A549 (cell line): ENCODE data around the gene PHYKPL. TPM values are rescaled to one million over a fixed set of nuclear protein-coding genes. Genes with fewer than 3 reads are reported as not detected.

Experiments
- ATAC-seq, 2 experiments: fragments of 200-7000 bp in 1 of 2; fragments of >200 bp in 1 of 2; cut with Nextera tagmentation in 1 of 2; cut with Tn5 transposase in 1 of 2; 3 replicates each; pipeline versions ENCODE4 v1.8.0 to v1.9.1; 2018 to 2020; ENCODE audit warnings: mild to moderate bottlenecking in 1 of 2, moderate library complexity in 1 of 2
- CTCF ChIA-PET: fragments of 300-600 bp; sonication (Branson Sonifier 250); formaldehyde crosslinking; extraction: SDS; loops from one replicate; lab custom pipeline; 2021; ENCODE audit warnings: antibody characterized with exemption, inconsistent platforms; lab: Yijun Ruan, JAX
- POLR2A ChIA-PET: fragments of 350-600 bp; formaldehyde crosslinking; extraction: SDS; loops from one replicate; lab custom pipeline; 2021; ENCODE audit warnings: antibody characterized with exemption, inconsistent platforms; lab: Yijun Ruan, JAX
- DNase-seq, 2 experiments: peaks; one replicate each; pipeline versions ENCODE4 v3.0.0 to v3.0.0-alpha.2; 2011 to 2016; ENCODE audit warnings: low read depth in 1 of 2, low spot score in 1 of 2
- FAIRE-seq: peaks from 2 replicates; lab custom pipeline; 2011; peaks lifted over from hg19 to GRCh38; lab: Jason Lieb, UNC
- H3K27ac ChIP-seq, 2 experiments: fragments of >200 bp; sonication (Bioruptor Twin); formaldehyde crosslinking; 3 replicates each; pipeline ENCODE4 v1.5.1; 2016 to 2017
- H3K4me1 ChIP-seq: fragments of >200 bp; sonication (Bioruptor Twin); formaldehyde crosslinking; 3 replicates; pipeline ENCODE4 v1.6.1; 2016
- H3K4me2 ChIP-seq: fragments of >200 bp; sonication (Bioruptor Twin); formaldehyde crosslinking; 3 replicates; pipeline ENCODE4 v1.6.1; 2016
- H3K4me3 ChIP-seq: fragments of >200 bp; sonication (Bioruptor Twin); formaldehyde crosslinking; 3 replicates; pipeline ENCODE4 v1.5.1; 2016
- H3K9me3 ChIP-seq: fragments of >200 bp; sonication (Bioruptor Twin); formaldehyde crosslinking; 3 replicates; pipeline ENCODE4 v1.6.1; 2016
- BHLHE40 ChIP-seq: IDR thresholded peaks from 2 replicates; pipeline ENCODE4 v1.6.1; 2012; ENCODE audit warnings: low read depth, low read length, inconsistent platforms
- CBX2 ChIP-seq: fragments of 200-600 bp; sonication (generic); IDR thresholded peaks from 2 replicates; pipeline ENCODE4 v1.6.1; 2016; ENCODE audit warnings: low read depth, mild to moderate bottlenecking, borderline replicate concordance
- EHMT2 ChIP-seq: fragments of 200-600 bp; sonication (generic); IDR thresholded peaks from 2 replicates; pipeline ENCODE4 v1.6.1; 2016; ENCODE audit warnings: antibody characterized with exemption, low read depth, mild to moderate bottlenecking, moderate library complexity
- FOSL2 ChIP-seq, 2 experiments: fragments of 450-650 bp in 1 of 2; fragments of >200 bp in 1 of 2; sonication (Bioruptor Twin) in 1 of 2; formaldehyde crosslinking; IDR thresholded peaks; 2 replicates each; pipeline versions ENCODE4 v1.5.0 to v1.6.1; 2016 to 2020; ENCODE audit warnings: mild to moderate bottlenecking in 1 of 2, moderate library complexity in 1 of 2
- JUN ChIP-seq, 2 experiments: fragments of >200 bp; sonication (Bioruptor Twin); formaldehyde crosslinking; IDR thresholded peaks; 2 replicates in 1 of 2; 3 replicates in 1 of 2; pipeline ENCODE4 v1.6.1; 2016 to 2017
- NR3C1 ChIP-seq: fragments of >200 bp; sonication (Bioruptor Twin); formaldehyde crosslinking; IDR thresholded peaks from 3 replicates; pipeline ENCODE4 v1.6.1; 2017
- RAD21 ChIP-seq, 2 experiments: fragments of >200 bp in 1 of 2; sonication (Bioruptor Twin) in 1 of 2; formaldehyde crosslinking in 1 of 2; IDR thresholded peaks in 1 of 2; conservative IDR thresholded peaks in 1 of 2; 2 replicates in 1 of 2; 3 replicates in 1 of 2; pipeline ENCODE4 v1.6.1; 2012 to 2018; ENCODE audit warnings: inconsistent platforms in 1 of 2
- RARB ChIP-seq: fragments of 250-450 bp; sonication (Bioruptor Pico); IDR thresholded peaks from 2 replicates; pipeline ENCODE4 v1.8.0; 2021; ENCODE audit warnings: mild to moderate bottlenecking, moderate library complexity
- TFCP2L1 ChIP-seq: fragments of 250-450 bp; sonication (Bioruptor Pico); IDR thresholded peaks from 2 replicates; pipeline ENCODE4 v1.5.0; 2021; ENCODE audit warnings: mild to moderate bottlenecking
- TP53 ChIP-seq: fragments of 250-450 bp; sonication (Bioruptor Pico); IDR thresholded peaks from 2 replicates; pipeline ENCODE4 v1.5.0; 2021; ENCODE audit warnings: mild to moderate bottlenecking, moderate library complexity
- ZC3H11A ChIP-seq: fragments of 450-650 bp; IDR thresholded peaks from 2 replicates; pipeline ENCODE4 v1.6.1; 2014; ENCODE audit warnings: antibody characterized with exemption, mild to moderate bottlenecking
- WGBS: methylation state at CpG from one replicate; pipeline ENCODE4 v1.1.6; 2017; ENCODE audit errors: missing lambda C conversion rate; 5-methylcytosine and 5-hydroxymethylcytosine counted together
- polyA plus RNA-seq, 4 experiments: library from polyadenylated mRNA; depleted of rRNA in 3 of 4; stranded (reverse); fragments of >200 nt; fragmentation: RNase III in 1 of 4; extraction: RNeasy Plus Mini Kit Qiagen cat#74134 plus additional on column Dnase treatment in 1 of 4; gene quantifications; 2 replicates in 3 of 4; 3 replicates in 1 of 4; pipeline ENCODE4 v1.2.3, GENCODE V29; 2011 to 2017
- TF ChIP-seq, protein P1 (sequence below): fragments of >200 bp; sonication (Bioruptor Twin); formaldehyde crosslinking; IDR thresholded peaks from 2 replicates; pipeline ENCODE4 v1.6.1; 2016
- TF ChIP-seq, protein P2 (sequence below): IDR thresholded peaks from 2 replicates; pipeline ENCODE4 v1.6.1; 2012
- TF ChIP-seq, protein P3 (sequence below): fragments of 250-450 bp; sonication (Bioruptor Pico); IDR thresholded peaks from 2 replicates; pipeline ENCODE4 v1.5.0; 2020; ENCODE audit warnings: low read depth, mild to moderate bottlenecking, moderate library complexity
- TF ChIP-seq, protein P4 (sequence below): fragments of 450-650 bp; IDR thresholded peaks from 2 replicates; pipeline ENCODE4 v1.6.1; 2014; ENCODE audit warnings: antibody characterized with exemption

The PHYKPL gene
- polyA plus RNA-seq, 2 of the 4 experiments (the other 2 are of a cell fraction): 13.0 to 21.9 TPM

DNA sequence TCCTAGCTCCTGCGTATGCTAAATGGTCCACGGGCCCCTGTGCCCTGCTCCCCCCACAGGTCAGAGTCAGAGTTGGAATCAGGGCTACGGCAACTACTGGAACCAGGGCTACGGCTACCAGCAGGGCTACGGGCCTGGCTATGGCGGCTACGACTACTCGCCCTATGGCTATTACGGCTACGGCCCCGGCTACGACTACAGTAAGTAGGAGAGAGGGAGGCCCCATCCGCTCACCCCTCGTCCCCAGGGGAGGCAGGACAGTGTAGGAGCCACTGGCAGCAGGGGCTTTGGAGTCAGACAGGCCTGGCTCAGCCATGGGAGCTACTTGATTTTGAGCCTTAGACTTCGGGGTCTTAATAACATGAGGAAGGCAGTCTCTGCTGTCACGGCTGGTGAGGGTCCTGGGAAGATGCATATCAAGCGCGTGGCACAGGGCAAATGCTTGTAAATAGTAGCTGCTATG lies 22.5 kb downstream of the PHYKPL start:
- WGBS: 95% methylated on average over 14 of the region's 18 CpGs
- no peak overlapping the region for H3K27ac ChIP-seq
- TF ChIP-seq CBX2 (no peak), TFCP2L1 (CRISPR knock-in tag) (no peak), FOSL2 (IDR thresholded peaks at IDR 0.05) (no peak), FOSL2 (CRISPR knock-in tag; IDR thresholded peaks at IDR 0.05) (no peak), RARB (CRISPR knock-in tag) (no peak), RAD21 (conservative IDR thresholded peaks at IDR 0.05 in 1 of 2, IDR thresholded peaks at IDR 0.05 in 1 of 2) (no peak)
- TF ChIP-seq, protein P1, sequence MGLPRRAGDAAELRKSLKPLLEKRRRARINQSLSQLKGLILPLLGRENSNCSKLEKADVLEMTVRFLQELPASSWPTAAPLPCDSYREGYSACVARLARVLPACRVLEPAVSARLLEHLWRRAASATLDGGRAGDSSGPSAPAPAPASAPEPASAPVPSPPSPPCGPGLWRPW: no peak
- TF ChIP-seq, protein P2, sequence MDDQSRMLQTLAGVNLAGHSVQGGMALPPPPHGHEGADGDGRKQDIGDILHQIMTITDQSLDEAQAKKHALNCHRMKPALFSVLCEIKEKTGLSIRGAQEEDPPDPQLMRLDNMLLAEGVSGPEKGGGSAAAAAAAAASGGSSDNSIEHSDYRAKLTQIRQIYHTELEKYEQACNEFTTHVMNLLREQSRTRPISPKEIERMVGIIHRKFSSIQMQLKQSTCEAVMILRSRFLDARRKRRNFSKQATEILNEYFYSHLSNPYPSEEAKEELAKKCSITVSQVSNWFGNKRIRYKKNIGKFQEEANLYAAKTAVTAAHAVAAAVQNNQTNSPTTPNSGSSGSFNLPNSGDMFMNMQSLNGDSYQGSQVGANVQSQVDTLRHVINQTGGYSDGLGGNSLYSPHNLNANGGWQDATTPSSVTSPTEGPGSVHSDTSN: peak; percentile 52; the same call in 1 of the 2 replicates
- ATAC-seq: no peak
- H3K4me3 ChIP-seq: no peak overlapping the region
- no peak for FAIRE-seq
- ChIA-PET CTCF (interaction anchor here (2.0 kb wide), 1 partner anchor 135 kb away, joined by 5 read pairs; no protein-coding TSS in a partner anchor), POLR2A (no interaction called here)
- no peaks in the 10 kb centered on the region for H3K9me3 ChIP-seq
- no peak for DNase-seq
- no peak overlapping the region for H3K4me2 ChIP-seq
- H3K4me1 ChIP-seq: peaks cover 30% of the 10 kb centered on the region

DNA sequence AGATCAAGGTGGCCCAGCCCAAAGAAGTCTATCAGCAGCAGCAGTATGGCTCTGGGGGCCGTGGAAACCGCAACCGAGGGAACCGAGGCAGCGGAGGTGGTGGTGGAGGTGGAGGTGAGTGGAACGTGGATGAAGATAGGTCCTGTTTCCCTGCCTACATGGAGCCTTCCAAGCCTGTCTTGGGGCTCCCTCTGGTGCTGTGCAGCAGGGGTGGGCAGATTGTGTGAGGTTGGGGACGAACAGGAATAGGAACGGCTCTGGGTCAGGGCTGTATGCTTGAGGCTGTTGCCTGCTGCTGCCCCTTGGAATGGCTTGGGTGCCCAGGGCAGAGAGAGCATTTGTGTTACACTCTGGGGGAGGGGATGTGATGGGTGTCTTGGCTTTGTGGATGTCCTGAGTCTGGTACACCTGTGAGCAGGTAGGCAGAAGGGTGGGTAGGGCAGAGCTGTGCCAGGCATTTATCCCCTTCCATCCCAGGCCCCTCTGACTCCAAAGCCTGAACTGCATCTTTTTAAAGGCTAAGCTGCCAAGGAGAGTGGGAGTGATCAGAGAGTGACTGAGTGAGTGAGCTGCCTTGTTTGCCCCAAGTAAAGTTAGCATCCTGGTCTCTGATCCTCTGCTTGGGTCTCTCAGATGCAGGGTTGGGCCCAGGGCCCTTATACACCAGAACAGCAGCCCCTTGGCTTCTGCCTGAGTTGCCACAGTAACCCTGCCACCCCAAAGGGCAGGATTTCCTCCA lies 23.1 kb downstream of the PHYKPL start:
- ATAC-seq: no peak
- Histone ChIP-seq H3K9me3 (no peaks in the 10 kb centered on the region), H3K4me2 (no peak overlapping the region), H3K4me1 (peaks cover 30% of the 10 kb centered on the region), H3K4me3 (no peak overlapping the region), H3K27ac (no peak overlapping the region)
- FAIRE-seq: no peak
- ChIA-PET CTCF (interaction anchor here (2.0 kb wide), 1 partner anchor 134 kb away, joined by 5 read pairs; no protein-coding TSS in a partner anchor), POLR2A (no interaction called here)
- no peak for TF ChIP-seq NR3C1
- TF ChIP-seq EHMT2: no peak
- DNase-seq: no peak
- 92% methylated on average over 8 of the region's 8 CpGs for WGBS

DNA sequence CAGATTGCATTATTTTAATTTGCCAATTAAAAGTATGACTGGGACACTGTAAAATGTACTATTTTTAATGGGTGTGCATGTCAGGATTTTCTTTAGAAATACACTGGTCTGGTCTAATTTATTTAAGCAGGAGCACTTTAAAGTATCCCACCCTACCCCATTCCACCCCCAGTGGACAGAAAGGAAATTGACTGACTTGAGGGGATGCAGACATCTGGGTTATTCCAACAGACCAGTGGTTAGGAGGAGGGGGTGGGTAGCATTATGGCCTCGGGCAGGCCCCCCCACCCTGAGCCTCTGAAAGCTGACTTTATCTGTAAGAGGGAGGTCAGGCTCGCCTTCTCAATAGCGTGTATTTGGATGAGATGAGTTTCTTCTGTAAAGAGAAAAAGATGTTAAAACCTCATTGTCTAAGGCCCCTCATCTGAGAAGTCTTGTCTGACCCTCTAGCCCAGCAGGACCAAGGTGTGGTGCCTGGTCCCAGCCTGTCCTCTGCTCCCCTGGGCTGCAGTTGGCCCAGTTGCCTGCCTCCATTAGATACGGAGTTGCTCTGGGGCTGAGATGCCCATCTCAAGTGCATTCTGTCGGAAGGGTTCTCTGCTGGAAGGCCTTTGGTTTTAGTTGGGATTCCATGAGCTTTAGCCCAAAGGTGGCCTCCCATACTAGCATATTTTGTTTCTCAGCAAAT lies 23.9 kb downstream of the PHYKPL start:
- peak in 1 of 2 experiments; percentile 64 for DNase-seq
- H3K4me3 ChIP-seq: no peak overlapping the region
- H3K9me3 ChIP-seq: no peaks in the 10 kb centered on the region
- ChIA-PET POLR2A (no interaction called here), CTCF (interaction anchor here (0.9 kb wide), 1 partner anchor 16 kb away, joined by 3 read pairs; no protein-coding TSS in a partner anchor)
- ATAC-seq: no peak
- WGBS: 90% methylated on average over 5 of the region's 5 CpGs
- peaks cover 30% of the 10 kb centered on the region for H3K4me1 ChIP-seq
- FAIRE-seq: no peak
- H3K27ac ChIP-seq: no peak overlapping the region
- TF ChIP-seq JUN (IDR thresholded peaks at IDR 0.05) (peak in 1 of 2 experiments; percentile 37; a peak in 1 of 5 replicates), ZC3H11A (no peak)
- H3K4me2 ChIP-seq: no peak overlapping the region; the same call in 2 of the 3 replicates

DNA sequence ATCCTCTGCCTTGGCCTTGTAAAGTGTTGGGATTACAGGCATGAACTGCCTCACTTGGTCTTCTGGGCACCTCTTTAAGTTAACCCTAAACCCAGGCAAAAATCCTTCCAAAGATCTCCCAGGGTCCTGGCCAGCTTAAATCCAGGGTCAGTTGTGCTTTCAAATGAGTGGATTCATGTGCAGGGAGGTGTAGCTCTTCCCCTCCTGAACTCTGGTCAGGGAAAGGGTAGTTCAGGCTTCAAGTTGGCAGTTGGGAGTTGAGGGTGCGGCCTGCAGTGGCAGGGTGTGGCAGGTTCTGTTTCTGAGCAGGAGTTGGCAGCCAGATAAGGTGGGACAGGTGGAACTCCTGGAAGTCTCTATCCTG lies 24.7 kb downstream of the PHYKPL start:
- Histone ChIP-seq H3K4me3 (no peak overlapping the region), H3K27ac (no peak overlapping the region), H3K4me1 (peaks cover 26% of the 10 kb centered on the region), H3K4me2 (peak overlapping the region; percentile 30; the same call in 1 of the 3 replicates), H3K9me3 (no peaks in the 10 kb centered on the region)
- DNase-seq: no peak
- FAIRE-seq: no peak
- no peak for ATAC-seq
- CTCF ChIA-PET: interaction anchor here (0.9 kb wide), 1 partner anchor 17 kb away, joined by 3 read pairs; no protein-coding TSS in a partner anchor
- POLR2A ChIA-PET: no interaction called here
- TF ChIP-seq TP53 (CRISPR knock-in tag) (no peak), NR3C1 (no peak), BHLHE40 (no peak), JUN (IDR thresholded peaks at IDR 0.05) (no peak), TFCP2L1 (CRISPR knock-in tag) (no peak)
- TF ChIP-seq, protein P3, sequence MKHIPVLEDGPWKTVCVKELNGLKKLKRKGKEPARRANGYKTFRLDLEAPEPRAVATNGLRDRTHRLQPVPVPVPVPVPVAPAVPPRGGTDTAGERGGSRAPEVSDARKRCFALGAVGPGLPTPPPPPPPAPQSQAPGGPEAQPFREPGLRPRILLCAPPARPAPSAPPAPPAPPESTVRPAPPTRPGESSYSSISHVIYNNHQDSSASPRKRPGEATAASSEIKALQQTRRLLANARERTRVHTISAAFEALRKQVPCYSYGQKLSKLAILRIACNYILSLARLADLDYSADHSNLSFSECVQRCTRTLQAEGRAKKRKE: no peak
- TF ChIP-seq, protein P4, sequence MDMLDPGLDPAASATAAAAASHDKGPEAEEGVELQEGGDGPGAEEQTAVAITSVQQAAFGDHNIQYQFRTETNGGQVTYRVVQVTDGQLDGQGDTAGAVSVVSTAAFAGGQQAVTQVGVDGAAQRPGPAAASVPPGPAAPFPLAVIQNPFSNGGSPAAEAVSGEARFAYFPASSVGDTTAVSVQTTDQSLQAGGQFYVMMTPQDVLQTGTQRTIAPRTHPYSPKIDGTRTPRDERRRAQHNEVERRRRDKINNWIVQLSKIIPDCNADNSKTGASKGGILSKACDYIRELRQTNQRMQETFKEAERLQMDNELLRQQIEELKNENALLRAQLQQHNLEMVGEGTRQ: no peak
- 100% methylated on average over 1 of the region's 1 CpG for WGBS
